Activated T-helper 1 cell treated with Interleukin-2 at 50 U/mL for 16 hours (primary cell): ENCODE measurements around the gene ANKRD9.
A peak's percentile ranks its signal among the peaks of the same experiment; 100 is the strongest.
"Not testable (repeated sequence)": the region's sequence is repeated elsewhere in the genome, so short reads cannot be mapped to it uniquely, and the experiment has no call there.

Source experiments
- DNase-seq: peaks from one replicate; pipeline ENCODE4 v3.0.0-alpha.2; 2020; ENCODE audit warnings: low read depth

ANKRD9 gene

DNA sequence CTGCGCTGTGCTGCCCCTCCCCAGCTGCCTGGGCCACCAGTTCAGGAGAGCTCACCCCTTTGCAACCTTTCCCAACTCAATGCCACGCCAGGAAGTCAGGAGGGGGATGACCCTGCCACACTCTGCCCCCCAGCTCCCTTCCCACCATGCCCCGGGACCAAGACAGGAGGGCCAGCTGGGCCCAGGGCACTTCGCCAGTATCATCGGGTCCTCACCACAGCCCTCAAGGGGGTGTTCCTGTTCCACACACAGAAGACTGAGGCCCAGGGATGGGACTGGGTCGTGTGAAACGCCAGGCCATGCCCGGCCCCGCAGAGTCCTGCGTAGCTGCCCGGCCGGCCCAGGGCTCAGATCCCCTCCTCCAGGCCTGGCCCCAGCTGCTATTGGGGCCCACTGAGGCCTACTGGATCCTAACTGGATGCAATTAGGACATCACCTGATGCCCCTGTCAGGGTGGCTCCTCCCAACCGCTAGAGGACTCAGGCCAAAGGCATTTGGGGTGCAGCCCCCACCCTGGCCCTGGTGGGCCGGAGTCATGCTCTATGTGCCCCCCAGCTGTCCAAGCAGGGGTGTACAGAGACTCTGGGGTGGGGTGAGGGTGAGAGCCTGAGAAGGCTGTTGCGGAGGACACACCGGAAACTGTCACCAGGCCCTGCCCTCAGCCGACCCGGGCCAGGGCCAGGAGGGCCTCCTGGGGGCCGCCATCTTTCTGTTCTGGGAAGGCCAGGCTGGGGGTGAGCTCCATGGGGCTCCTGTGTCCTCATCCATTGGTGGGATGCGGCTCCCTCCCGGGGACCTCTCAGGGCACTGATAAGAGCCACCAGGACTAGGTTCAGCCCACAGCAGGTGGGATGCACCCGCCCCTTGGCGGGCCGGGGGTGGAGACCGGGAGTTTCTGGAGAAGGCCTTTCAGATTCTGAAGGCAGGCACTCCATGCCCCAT, 29.3 kb upstream of the ANKRD9 start:
- DNase-seq = no peak

DNA sequence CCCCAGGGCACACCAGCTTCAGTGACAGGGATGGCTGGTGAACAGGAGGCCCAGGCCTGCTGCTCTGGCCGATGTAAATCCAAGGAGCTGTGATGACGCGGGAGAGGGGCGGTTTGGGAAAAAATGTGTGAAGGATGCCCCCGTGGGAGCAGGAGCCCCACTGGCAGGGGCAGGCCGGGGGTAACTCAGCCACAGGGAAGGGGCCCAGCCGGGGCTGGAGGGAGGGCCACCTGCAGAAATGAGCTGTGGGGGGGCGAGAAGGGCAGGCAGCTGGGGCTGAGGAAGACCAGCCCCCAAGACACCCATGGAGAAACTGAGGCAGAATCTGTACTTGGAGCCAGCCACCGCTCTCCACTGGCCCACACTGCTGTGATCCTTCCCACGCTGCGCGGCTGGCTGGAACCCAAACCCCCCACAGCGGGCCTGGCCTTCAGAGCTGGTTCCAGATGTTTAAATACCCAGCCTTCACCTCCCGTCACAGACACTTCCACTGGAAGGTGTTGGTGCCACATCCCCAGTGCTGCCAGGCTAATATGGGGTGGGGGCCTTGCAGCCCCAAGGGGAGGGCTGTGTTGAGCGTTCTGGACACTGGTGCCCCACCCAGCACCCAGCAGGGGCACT, 28.5 kb upstream of the ANKRD9 start:
- no peak for DNase-seq

DNA sequence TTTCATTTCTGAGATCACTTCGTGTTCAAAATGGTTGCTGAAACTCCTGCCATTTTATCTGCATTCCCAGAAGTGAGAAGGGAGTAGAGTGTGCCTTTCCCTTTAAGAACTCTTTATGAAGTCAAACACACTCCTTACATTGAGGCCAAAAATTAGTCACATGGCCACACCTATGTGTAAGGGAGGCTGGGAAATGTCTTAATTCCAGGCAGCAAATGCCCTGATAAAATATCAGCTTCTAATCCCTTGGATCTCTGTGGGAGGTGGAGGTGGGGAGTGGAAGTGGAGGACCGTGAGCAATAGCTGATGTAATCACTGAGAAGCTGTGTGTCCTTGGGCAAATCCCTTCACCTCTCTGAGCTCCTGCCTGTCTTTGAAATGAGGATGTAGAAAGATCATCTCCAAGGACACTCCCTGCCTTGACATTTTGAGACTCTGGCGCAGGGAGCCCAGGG, 22.7 kb upstream of the ANKRD9 start:
- no peak for DNase-seq

DNA sequence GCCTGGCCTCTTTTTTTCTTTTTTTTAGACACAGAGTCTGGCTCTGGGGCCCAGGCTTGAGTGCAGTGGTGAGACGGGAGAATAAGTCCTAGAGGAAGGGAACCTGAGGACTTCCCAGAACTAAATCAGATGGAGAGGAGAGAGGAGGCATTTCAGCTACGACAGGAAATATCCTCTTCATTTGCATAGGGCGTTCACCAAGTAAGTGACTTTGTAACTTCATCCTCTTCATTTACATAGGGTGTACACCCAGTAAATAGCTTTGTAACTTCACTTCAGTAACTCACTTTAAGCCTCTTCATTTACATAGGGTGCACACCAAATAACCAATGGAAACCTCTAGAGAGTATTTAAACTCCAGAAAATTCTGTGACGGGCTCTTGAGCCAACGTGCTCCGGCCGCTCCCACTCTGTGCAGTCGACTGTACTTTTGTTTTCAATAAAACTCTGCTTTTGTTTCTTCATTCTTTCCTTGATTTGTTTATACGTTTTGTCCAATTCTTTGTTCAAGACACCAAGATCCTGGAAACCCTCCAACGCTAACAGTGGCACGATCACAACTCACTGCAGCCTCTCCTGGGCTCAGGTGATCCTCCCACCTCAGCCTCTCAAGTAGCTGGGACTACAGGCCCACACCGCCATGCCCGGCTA, 21.4 kb upstream of the ANKRD9 start:
- DNase-seq = no peak

DNA sequence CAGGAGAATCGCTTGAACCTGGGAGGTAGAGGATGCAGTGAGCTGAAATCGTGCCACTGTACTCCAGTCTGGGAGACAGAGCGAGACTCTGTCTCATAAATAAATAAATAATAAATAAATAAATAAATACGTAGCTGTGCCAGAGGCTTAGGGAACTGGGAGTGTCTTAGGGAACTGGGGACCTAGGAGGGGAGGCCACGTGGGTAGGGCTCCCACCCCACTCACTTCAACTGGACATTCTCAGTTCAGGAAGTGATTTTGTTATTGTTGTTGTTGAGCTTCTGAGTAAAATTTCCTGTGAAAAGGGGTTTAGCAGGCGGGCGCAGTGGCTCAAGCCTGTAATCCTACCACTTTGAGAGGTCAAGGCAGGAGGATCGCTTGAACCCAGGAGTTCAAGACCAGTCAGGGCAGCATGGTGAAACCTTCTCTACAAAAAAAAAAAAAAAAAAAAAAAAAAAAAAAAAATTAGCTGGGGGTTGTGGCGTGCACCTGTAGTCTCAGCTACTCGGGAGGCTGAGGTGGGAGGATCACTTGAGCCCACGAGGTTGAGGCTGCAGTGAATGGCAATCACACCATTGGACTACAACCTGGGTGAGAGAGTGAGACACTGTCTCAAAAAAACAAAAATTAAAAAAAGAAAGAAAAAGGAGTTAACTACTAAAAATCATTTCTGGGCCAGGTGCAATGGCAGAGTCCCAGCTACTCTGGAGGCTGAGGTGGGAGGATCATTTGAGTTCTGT, 19.0 kb upstream of the ANKRD9 start:
- DNase-seq = no peak

DNA sequence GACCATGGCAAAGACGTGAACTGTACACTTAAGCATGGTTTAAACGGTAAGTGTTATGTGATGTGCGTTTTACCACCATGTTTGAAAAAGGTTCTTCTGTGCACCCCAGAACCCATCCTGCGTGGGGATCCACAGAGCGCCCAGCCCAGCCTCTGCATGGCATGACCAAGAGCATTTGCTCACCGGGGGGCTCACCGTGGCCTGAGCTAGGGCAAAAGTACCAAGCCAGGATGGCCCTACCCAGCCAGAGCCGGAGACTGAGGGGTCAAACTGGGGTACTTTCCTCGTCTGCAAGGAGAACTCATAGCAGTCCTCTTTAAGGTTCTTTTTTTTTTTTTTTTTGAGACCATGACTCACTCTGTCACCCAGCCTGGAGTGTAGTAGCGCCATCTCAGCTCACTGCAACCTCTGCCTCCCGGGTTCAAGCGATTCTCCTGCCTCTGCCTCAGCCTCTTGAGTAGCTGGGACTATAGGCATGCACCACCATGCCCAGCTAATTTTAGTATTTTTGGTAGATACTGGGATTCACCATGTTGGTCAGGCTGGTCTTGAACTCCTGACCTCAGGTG, 16.4 kb upstream of the ANKRD9 start:
- DNase-seq = no peak

DNA sequence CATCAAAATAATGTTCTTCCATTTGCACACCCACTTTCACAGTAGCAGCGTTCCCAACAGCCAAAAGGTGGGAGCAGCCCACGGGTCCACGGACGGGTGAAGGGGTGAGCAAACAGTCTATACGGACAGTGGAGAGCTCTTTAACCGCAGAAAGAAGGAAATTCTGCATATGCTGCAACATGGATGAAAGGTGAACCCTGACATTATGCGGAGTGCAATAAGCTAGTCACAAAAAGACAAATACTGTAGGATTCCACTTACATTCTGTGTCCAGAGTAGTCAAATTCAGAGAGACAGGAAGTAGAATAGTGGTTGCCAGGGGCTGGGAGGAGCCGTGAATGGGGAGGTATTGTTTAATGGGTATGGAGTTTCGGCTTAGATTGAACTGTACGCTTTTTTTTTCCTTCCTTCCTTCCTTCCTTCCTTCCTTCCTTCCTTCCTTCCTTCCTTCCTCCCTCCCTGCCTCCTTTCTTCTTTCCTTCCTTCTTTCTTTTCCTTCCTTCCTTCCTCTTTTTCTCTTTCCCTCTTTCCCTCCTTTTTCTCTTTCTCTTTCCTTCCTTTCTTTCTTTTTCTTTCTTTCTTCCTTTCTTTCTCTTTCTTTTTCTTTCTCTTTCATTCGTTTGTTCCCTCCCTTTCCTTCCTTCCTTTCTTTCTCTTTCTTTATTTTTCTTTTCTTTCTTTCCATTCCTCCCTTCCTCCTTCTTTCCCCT, 15.8 kb upstream of the ANKRD9 start:
- DNase-seq = no peak

DNA sequence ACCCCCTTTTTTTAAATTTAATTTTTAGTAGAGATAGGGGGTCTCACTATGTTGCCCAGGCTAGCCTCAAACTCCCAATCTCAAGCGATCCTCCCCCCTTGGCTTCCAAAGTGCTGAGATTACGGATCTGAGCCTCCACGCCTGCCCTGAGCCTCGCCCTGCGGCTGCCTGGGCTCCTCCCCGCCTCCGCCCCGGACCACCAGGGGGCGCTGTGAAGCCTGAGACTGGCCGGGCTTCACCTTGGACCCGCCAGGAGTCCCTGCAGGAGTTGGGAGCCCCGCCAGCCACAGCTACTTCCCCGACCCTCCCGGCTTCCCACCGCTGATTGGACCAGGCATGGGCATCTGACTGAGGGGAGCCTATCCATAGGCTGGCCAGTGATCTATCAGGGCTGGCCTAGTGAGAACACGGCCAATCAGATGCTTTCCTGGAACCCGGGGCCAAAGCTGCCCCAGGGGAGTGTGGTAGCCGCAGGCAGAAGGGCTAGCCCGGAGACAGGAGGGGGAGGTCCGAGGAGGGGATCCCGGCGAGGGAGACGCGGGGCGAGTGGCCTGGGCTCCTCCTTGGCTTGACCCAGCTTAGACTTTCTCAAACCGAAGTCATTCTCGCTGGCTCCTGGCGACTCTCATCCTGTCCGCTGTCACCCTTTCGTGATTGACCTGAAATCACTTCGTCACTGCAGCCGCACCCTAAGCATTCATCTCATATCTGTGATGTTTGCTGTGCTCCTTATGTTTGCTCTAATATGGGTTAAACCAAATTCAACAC, 15.1 kb upstream of the ANKRD9 start:
- DNase-seq = peak; percentile 85

DNA sequence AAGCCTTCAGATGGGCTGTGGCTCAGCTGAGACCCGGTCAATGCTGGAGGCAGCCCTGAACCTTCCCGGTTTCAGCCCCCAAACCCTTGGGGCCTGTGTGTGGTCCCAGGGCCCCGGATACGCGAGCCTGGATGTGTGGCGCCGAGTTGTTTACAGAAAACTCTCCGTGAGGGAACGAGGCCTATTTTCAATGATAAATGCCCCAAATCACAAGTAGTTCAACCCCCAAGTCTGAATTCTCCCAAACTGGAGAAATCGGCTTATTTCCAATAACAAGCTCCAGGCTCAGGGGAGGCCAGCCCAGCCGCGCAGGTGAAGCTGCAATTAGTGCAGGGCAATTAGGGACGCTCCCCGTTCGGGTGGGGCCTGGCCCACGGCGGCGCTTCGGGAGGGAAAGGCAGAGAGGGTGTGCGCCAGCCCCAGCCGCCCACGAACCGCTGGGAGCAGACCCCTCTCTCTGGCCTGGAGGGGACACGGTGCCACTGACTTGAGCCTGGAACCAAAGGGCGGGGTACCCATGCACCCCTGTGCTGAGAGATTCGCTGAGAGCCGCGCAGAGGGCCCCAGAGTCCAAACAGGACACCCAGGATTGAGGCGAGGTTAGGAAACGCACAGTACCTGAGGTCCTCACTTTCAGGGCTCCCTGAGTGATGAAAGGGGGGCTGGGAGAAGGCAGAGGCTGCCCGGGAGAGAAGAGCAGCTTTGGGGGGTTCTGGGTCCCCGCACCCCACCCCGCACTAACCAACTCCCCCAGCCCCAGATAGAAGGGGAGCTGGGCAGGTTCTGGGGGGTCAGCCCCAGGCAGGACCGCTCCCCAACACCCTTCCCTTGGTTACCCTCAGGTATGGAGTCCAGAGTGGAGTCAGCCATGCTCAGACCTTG, 14.2 kb upstream of the ANKRD9 start:
- no peak for DNase-seq

DNA sequence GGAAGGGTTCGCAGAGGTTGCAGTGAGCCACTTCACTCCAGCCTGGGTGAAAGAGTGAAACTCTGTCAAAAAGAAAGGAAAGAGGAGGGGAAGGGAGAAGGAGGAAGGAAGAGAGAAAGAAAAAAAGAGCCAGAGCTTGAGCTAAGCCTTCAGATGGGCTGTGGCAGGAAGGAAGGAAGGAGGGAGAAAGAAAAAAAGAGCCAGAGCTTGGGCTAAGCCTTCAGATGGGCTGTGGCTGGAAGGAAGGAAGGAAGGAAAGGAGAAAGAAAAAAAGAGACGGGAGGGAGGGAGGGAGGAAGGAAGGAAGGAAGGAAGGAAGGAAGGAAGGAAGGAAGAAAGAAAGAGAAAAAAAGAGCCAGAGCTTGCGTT, 13.6 kb upstream of the ANKRD9 start:
- DNase-seq = no peak

DNA sequence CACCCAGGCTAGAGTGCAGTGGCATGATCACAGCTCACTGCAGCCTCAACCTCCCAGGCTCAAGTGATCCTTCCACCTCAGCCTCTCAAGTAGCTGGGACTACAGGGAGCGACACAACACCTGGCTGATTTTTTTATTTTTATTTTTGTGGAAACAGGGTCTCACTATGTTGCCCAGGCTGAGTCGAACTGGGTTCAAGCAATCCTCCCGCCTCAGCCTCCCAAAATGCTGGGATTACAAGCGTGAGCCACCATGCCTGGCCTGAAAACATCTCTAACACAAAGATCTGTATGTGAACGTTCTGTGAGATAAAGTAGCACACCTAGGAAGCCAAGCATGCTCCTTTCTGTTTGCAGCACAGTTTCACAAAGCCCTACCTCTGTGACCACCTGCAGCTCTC, 10.1 kb upstream of the ANKRD9 start:
- DNase-seq = not testable (repeated sequence)

DNA sequence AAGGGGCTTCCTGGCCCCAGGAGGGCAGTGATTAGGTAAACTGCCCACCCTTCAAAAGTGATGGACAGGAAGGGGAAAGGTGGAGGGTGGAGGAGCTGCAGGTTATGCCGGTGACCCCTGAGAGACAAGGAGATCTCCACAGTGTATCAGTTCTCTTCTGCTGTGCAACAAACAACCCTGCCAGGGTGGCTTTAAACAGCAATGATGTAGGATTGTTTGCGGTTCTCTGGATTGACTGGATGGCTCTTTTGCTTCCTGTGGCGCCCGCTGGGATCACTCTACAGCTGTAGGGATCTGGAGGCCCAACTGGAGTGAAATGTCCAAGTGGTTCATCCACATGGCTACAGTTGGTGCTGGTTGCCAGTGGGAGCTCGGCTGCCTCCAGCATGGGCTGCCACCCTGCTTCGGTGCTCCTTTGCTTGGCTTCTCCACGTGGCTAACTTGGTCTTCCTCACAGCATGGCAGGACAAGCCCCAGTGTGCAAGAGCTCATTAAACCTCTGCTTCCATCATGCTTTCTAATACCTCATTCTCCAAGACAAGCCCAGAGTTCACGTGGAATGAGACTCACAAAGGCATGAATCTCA, 8.6 kb upstream of the ANKRD9 start:
- no peak for DNase-seq

DNA sequence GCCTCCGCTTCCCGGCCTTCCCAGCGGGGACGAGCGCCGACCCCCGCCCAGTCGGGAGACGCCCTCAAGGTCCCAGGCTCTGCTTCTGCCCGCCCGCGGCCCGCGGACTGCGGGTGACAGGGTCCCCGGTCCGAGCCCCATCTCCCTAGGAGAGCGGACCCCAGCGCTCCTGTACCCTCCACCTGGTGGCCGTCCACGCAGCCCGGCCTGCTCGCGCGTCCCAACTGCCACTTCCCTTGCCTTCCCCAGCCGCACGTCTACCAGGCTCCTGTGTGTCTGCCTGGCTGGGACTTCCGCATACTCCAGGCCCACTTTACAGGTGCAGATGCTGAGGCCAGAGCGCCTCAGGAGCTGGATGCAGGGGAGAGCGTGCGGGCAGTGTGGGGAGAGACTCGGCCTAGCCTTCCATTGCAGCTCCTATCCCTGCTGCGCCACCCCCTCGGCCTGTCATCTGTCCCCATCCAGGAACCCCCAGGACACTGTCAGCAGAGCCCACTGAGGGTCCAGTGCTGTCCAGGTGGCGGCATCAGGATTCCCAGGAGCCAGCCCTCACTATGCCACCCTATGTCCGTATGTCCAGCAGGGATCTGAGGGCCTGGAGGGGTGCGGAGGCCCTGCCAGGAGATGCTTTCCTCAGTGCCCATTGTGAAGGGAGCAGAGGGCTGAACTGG, 8.0 kb upstream of the ANKRD9 start:
- DNase-seq = no peak

DNA sequence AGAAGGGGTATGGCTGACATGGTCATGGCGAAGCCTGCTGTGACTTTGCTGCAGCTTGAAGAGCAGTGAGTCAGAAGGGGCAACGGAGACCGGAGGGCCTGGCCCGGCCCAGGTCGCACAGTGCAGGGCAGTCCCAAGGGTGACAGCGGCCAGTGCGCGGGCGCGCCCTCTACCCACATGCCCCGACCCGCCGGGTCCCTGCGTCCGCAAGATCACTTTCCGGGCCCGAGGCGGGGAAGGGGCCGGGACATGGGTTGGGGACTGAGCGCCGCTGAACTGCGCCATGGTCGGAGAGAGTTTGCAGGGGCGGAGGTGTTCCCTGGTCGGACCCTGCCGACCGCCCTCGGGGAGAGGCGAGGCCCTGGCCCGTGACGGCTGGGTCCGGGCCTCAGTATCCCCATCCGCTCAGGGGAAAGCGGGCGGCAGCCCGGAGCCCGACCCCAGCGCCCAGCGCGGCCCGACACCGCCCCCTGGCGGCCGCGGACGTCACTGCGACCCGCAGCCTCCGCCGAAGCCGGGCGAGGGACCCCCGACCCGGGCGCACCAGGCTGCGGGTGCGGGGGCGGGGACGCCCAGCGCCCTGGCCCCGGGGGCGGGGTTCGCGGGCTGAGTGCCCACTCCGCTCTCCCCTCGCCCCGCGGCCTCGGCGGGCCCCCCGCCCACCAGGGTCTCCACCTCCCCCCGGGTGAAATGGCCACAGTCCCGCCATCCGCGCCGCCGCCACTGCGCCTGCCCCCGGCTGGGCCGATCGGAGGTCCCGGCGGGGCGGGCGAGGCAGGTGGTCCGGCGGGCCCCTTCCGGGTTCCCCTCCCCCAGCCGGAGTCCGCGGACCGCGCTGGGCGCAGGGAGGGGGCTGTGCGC, 7.2 kb upstream of the ANKRD9 start:
- peak; percentile 47 for DNase-seq

DNA sequence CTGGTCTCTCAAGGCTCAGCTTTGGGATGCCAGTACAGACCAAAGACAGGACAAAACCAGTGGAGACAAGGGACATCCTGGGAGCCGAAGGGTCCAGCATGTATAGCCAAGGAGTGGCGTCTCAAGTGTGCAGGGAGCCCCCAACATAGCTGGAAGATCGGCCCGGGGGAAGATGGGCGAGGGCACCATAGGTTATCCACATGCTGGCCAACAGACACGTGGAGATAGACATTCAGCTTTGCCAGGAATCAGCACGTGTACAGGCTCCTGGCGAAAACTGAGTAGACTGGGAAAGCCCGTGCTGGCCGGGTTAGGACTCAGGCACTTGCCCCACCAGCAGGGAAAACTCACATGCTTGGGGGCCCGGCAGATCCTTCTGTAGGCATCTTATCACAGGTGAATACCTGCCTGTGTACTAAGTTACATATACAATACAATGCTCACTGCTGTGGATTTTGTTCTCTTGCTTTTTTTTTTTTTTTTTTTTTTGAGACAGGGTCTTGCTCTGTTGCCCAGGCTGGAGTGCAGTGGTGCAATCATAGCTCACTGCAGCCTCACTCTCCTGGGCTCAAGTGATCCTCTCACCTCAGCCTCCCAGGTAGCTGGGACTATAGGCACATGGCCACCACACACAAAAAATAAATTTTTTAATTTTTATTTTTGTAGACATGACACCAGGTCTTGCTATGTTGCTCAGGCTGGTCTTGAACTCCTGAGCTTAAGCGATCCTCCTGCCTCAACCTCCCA, 5.6 kb upstream of the ANKRD9 start:
- DNase-seq = no peak

DNA sequence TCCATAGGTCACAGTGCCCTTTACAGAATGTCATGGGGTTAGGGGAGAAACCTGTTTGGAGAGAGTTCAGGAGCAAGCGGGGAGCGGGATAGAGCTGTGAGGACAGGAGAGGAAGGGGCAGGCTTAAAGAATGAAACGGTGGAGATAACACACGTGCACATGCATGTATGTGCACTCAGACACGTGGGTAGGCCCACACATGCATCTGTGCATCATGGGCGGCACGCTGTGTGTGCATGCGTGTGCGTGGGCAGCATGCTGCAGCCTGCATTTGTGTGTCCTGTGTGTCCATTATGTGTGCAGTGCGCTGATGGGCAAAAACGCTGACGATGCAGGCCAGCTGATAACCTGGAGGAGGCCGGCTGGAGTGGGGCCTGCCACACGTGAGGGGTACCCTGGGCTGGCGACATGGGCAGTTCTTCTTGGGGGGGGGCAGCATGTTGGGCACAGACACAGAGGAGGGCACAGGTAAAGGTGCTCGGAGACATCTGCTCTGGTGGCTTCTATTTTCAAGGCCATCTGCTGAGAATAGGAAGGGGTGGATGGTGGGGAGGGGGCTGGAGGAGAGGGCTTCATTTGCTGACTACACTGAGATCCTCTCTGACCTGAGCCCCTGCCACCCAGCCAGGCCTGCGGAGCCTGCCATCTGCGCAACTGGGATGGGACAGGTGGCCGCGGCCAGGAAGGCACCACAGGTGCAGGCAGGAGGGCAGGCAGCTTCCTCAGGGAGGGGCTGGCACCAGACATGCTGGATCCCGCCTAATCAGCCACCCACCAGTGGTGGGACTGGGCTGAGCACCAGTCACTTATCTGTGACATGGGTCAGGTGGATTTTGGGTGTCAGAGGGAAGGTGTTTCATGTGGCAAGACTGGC, 4.6 kb upstream of the ANKRD9 start:
- DNase-seq = no peak
